Activated CD8-positive, alpha-beta T cell treated with anti-CD3 and anti-CD28 coated beads for 36 hours (primary cell): ENCODE results near the gene ANKH. TPM values are rescaled to one million over a fixed set of nuclear protein-coding genes. Genes with fewer than 3 reads are reported as not detected.

Source experiments
- ATAC-seq: fragments of 200-7000 bp; cut with Tn5 transposase; one replicate; pipeline ENCODE4 v1.10.0; 2021; ENCODE audit warnings: mild to moderate bottlenecking, moderate library complexity
- CTCF ChIA-PET: fragments of 350-600 bp; sonication (Branson Sonifier 250); formaldehyde crosslinking; loops from one replicate; lab custom pipeline; 2021; ENCODE audit warnings: antibody characterized with exemption; lab: Charles Lee
- POLR2A ChIA-PET: fragments of 350-600 bp; sonication (Branson Sonifier 250); formaldehyde crosslinking; loops from one replicate; lab custom pipeline; 2021; ENCODE audit warnings: antibody characterized with exemption; lab: Charles Lee
- DNase-seq: peaks from one replicate; pipeline ENCODE4 v3.0.0-alpha.2; 2020
- H3K27ac Mint-ChIP-seq: one replicate; pipeline ENCODE4 v1.8.0; 2021; ENCODE audit warnings: mild to moderate bottlenecking, mixed read lengths
- H3K27me3 Mint-ChIP-seq: one replicate; pipeline ENCODE4 v1.8.0; 2021; ENCODE audit warnings: mixed read lengths
- H3K36me3 Mint-ChIP-seq: one replicate; pipeline ENCODE4 v1.8.0; 2021; ENCODE audit warnings: low read depth, mixed read lengths
- H3K4me1 Mint-ChIP-seq: one replicate; pipeline ENCODE4 v1.8.0; 2021; ENCODE audit warnings: low read depth, mixed read lengths
- H3K4me3 Mint-ChIP-seq: one replicate; pipeline ENCODE4 v1.8.0; 2021; ENCODE audit warnings: mild to moderate bottlenecking, moderate library complexity, mixed read lengths
- H3K9me3 Mint-ChIP-seq: one replicate; pipeline ENCODE4 v1.8.0; 2021; ENCODE audit warnings: mixed read lengths
- CTCF ChIP-seq: fragments of 200-600 bp; IDR thresholded peaks from one replicate; pipeline ENCODE4 v1.8.0; 2022; ENCODE audit warnings: antibody characterized with exemption, mild to moderate bottlenecking
- intact Hi-C: fragments of 100-400 bp; cut with micrococcal nuclease; formaldehyde crosslinking; loops from one replicate; pipeline ENCODE4 v1.10.0; 2022
- total RNA-seq, 2 experiments: library from RNA; stranded (reverse); gene quantifications; one replicate each; pipeline ENCODE4 v1.2.3, GENCODE V29; 2021

The ANKH gene
- total RNA-seq, 2 experiments from 2014 or later, result 85.4 to 87.2 TPM

- no peak for ATAC-seq
- CTCF ChIA-PET, result interaction anchor here (1.0 to 1.6 kb wide), 3 partner anchors 57 to 187 kb away, joined by 3 to 6 read pairs (median 3); no protein-coding TSS in a partner anchor
- H3K27me3 Mint-ChIP-seq, result no peaks in the 10 kb centered on the region
- no peaks in the 10 kb centered on the region for H3K9me3 Mint-ChIP-seq
- no peak overlapping the region for H3K4me3 Mint-ChIP-seq
- DNase-seq, result no peak
- TF ChIP-seq CTCF, result no peak
- POLR2A ChIA-PET, result interaction anchor here (0.8 to 1.5 kb wide), 4 partner anchors 9 to 49 kb away, joined by 3 to 4 read pairs (median 3); no protein-coding TSS in a partner anchor
- peaks cover 72% of the 10 kb centered on the region for H3K4me1 Mint-ChIP-seq
- intact Hi-C loops, result no loop called here
- H3K27ac Mint-ChIP-seq, result no peak overlapping the region
- peaks cover 15% of the 10 kb centered on the region for H3K36me3 Mint-ChIP-seq
Measured at GRCh38 chr5:14816374-14816998, 55.1 kb downstream of the ANKH start.

GRCh38 chr5:14813747-14814146 is 57.8 kb downstream of the ANKH start:
- peaks cover 81% of the 10 kb centered on the region for H3K4me1 Mint-ChIP-seq
- POLR2A ChIA-PET, result interaction anchor here (0.7 kb wide), 1 partner anchor 29 kb away, joined by 3 read pairs; no protein-coding TSS in a partner anchor
- CTCF ChIA-PET, result no interaction called here
- no peak for ATAC-seq
- no peak overlapping the region for H3K4me3 Mint-ChIP-seq
- intact Hi-C loops, result no loop called here
- no peaks in the 10 kb centered on the region for H3K9me3 Mint-ChIP-seq
- no peak for TF ChIP-seq CTCF
- no peaks in the 10 kb centered on the region for H3K27me3 Mint-ChIP-seq
- no peak overlapping the region for H3K27ac Mint-ChIP-seq
- no peak for DNase-seq
- peaks cover 11% of the 10 kb centered on the region for H3K36me3 Mint-ChIP-seq

GRCh38 chr5:14812166-14812565 is 59.4 kb downstream of the ANKH start:
- ATAC-seq (no peak), DNase-seq (no peak)
- Mint-ChIP-seq H3K27me3 (no peaks in the 10 kb centered on the region), H3K36me3 (peaks cover 8% of the 10 kb centered on the region), H3K9me3 (no peaks in the 10 kb centered on the region), H3K4me1 (peaks cover 80% of the 10 kb centered on the region), H3K27ac (no peak overlapping the region), H3K4me3 (no peak overlapping the region)
- ChIA-PET POLR2A (no interaction called here), CTCF (interaction anchor here (0.6 kb wide), 1 partner anchor 174 kb away, joined by 4 read pairs; no protein-coding TSS in a partner anchor)
- no peak for TF ChIP-seq CTCF
- intact Hi-C loops, result no loop called here

GRCh38 chr5:14810928-14811572 is 60.5 kb downstream of the ANKH start:
- Mint-ChIP-seq H3K4me1 (peaks cover 69% of the 10 kb centered on the region), H3K9me3 (no peaks in the 10 kb centered on the region), H3K27me3 (no peaks in the 10 kb centered on the region), H3K4me3 (no peak overlapping the region), H3K36me3 (peaks cover 4% of the 10 kb centered on the region), H3K27ac (no peak overlapping the region)
- POLR2A ChIA-PET, result no interaction called here
- no peak for TF ChIP-seq CTCF
- DNase-seq (no peak), ATAC-seq (no peak)
- intact Hi-C loops, result loop anchor here (1.0 kb wide), 1 partner anchor 59 kb away; no protein-coding TSS in a partner anchor
- CTCF ChIA-PET, result no interaction called here

GRCh38 chr5:14810282-14810681 is 61.3 kb downstream of the ANKH start:
- H3K36me3 Mint-ChIP-seq, result peaks cover 8% of the 10 kb centered on the region
- ChIA-PET CTCF (interaction anchor here (1.2 to 1.8 kb wide), 3 partner anchors 9 to 133 kb away, joined by 3 to 13 read pairs (median 5); no protein-coding TSS in a partner anchor), POLR2A (interaction anchor here (1.1 to 1.6 kb wide), 4 partner anchors 27 to 140 kb away, joined by 3 to 13 read pairs (median 4); partner anchors contain the start of gene ANKH)
- ATAC-seq (no peak), DNase-seq (no peak)
- peak overlapping the region; percentile 86 for H3K27ac Mint-ChIP-seq
- peaks cover 63% of the 10 kb centered on the region for H3K4me1 Mint-ChIP-seq
- peak overlapping the region; percentile 55 for H3K4me3 Mint-ChIP-seq
- no peaks in the 10 kb centered on the region for H3K27me3 Mint-ChIP-seq
- no peaks in the 10 kb centered on the region for H3K9me3 Mint-ChIP-seq
- TF ChIP-seq CTCF, result no peak
- intact Hi-C loops, result loop anchor here (1.0 kb wide), 1 partner anchor 60 kb away; no protein-coding TSS in a partner anchor
